ENCODE data around the gene LBHD2. TPM values are rescaled to one million over a fixed set of nuclear protein-coding genes. Genes with fewer than 3 reads are reported as not detected.
"Not testable (repeated sequence)": the region's sequence is repeated elsewhere in the genome, so short reads cannot be mapped to it uniquely, and the experiment has no call there.

Gene LBHD2
- total RNA-seq, 1 donor from 2014 or later = not detected

DNA sequence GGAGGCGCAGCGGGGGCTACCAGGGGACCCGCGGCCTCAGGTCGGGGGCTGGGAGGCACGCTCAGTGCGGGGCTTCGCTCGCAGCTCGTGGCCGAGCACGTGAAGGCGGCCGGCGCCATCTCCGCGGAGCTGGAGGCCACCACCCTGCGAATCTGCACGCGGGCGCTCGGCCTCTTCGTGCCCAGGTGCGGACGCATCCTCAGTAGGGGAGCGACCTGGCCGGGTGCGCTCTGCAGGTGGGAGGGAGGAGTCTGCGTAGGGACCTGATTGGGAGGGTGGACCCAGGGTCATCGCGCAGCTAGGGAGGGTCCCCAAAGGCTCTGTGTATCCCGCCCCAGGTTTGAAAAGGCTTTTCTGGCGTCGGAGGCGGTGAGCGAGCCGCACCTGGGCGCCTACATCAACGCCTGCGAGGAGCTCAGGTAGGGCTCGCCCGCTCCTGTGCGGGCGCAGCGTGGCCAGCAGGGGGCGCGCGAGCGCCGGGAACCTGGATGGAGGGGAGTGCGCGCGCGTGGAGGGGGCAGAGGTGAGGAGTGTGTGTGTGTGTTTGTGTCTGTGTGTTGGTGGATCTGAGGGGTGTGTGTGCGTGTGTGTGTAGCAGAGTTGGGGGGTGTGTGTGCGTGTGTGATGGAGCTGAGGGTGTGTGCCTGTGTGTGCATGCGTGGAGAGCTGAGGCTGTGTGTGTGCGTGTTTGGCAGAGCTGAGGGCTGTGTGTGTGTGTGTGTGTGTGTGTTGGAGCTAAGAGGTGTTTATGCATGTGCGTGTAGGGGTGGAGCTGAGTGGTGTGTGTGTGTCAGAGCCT is 20.8 kb downstream of the LBHD2 start:
- peak; percentile 60 for DNase-seq

DNA sequence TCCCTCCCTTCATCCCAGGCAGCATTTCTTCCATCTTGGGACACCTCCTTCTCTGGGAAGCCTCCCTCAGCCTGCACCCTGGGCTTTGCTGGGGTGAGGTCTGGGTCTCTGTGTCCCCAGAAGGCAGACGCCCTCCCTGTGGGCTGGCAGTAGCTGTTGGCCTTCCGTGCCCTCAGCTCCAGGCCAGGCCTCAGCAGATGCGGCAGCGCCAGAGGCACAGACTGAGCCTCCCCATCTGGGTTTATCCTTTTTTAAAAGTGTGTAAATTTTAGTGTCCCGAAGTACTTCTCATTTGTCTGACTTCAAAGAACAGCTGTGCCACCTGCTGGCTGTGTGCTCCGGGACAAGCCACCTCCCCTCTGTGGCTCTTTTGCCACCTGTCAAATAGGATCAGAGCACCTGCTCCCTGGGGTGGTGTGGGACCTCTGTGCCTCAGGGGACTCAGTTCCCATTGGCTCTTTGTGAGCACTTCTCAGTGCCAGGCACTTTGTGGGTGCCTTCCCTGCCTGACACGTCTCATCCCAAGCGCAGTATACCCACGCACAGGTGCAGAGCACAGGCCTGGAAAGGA is 21.7 kb downstream of the LBHD2 start:
- no peak for DNase-seq

DNA sequence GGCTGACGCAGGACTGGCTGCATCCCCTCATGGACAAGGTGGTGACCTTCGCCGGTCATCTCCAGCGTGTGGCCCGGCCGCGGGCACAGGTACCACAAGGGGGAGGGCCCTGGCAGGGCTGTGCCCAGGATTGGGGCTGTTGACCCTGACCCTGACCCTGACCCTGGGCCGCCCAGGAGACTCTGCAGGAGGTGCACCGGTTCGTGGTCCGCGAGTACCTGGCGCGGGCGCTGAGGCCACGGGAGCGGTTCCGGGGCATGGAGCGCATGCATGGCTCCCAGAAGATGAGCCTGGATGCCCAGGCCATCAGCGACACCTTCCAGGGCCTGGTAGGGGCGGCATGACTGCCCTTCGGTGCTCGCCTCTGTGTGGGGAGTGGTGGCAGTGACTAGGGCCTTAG is 23.4 kb downstream of the LBHD2 start:
- no peak for DNase-seq

DNA sequence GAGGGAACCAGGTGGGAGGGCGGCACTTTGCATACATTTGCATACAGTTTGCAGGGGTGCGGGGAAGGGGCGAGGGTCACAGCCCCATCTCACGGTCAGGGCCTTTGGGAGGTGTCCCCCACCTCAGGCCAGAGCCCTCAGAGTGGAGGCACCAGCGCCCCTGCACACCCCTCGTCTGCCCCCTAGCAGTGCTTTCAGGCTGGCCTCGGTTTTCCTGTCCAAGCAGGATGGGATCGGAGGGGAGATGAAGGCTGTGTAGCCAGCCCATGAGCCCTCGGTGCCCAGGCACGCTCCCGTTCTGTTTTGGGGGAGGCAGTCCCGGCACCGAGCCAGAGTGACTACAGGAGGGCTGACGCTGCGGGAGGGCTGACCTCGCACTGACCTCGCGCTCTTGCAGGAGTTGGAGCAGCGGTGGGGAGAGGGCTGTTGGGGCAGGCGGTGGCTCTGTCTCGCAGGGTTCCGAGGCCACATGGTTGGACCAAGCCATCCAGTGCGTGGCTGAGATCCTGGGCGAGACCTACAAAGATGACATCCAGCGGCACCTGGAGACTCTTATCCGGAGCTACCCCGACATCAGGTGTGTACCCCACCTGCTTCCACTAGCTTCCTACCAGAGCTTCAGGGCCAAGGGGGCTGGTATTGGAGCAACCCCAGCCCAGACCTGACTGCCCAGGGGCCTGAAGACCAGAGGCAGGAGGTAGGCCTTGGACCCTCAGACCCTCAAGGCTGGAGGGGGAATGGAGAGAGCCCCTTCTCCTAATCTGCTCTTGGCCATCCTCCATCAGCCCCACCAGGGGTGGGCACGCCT is 24.1 kb downstream of the LBHD2 start:
- DNase-seq = no peak

DNA sequence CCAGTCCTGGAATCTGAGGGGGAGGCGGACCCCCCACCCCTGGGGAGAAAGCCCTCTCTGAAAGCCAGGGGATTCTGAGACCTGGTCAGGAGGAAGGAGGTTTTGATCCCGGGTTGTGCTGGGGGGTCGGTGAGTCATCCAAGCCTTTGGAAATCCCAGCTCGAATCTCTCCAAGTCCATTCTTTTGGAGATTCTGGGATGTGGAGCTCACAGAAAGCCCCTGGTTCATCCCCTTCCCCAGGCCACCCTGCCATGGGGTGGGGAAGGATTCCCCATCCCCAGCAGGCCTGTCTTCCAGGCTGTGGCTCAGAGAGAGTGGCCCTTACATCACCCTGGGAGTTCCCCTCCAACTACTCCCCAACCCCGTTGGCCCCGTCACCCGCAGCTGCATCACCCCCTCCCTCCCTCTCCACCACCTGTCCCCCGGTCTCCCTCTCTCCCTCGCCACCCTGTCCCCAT is 24.8 kb downstream of the LBHD2 start:
- peak; percentile 28 for DNase-seq

DNA sequence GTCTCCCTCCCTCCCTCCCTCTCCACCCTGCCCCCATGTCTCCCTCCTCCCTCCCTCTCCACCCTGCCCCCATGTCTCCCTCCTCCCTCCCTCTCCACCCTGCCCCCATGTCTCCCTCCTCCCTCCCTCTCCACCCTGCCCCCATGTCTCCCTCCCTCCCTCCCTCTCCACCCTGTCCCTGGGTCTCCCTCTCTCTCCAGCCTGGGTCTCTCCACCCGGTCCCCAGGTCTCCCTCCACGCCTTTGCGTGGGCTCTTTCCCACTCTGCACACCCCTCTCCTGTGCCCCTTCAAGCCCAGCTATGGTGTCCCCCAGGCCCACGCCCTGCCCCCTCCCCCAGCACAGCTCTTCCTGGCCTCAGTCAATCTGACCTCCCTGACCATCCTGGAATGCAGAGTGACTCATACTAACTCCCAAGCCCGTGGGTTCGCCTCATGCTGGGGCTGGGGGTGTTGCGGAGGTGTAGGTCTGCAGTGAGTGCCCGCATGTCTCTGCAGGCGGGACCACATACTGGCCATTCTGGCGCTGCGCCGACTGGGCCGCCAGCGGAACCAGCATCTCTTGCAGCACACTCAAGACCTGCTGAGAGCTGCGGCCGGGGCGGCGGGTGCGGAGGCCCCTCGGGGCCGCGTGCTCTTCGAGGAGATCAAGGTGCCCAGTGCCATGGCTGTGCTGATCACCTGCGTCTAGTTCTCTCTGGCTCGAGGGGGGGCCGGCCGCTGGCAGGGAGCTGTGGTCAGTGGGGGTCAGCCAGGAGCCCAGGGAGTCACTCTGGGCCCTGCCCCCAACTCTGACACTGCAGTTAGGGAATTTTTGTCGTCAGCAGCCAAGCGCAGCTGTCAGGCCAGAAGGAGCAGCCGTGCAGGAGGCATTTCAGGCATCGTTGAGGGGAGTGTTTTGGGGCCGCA is 25.8 kb downstream of the LBHD2 start:
- peak; percentile 69 for DNase-seq

DNA sequence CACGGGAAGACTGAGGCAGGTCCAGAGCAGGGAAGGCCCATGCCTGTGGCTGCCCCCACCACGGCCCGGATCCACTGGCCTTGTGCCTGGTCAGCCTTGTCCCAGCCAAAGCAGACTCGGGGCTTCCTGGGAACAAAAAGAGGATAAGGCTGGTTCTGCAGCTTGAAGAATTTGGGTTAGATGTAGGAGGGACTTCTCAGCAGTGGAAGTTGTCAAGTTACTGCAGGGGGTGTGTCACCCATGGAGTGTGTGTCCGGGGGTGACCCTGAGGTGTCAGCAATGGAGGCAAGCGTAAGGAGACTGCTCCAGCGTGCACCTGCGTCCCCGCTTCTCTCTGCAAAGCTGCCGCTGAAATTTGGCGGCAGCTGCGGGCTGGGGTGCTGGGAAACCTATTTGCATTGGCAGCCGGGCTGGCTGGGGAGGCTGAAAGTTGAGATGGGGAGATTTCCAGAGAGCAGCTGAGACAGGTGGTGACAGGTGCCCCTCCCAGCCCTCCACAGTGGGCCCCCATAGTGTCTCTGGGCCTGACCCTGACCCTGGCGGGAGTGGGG is 26.7 kb downstream of the LBHD2 start:
- no peak for DNase-seq

DNA sequence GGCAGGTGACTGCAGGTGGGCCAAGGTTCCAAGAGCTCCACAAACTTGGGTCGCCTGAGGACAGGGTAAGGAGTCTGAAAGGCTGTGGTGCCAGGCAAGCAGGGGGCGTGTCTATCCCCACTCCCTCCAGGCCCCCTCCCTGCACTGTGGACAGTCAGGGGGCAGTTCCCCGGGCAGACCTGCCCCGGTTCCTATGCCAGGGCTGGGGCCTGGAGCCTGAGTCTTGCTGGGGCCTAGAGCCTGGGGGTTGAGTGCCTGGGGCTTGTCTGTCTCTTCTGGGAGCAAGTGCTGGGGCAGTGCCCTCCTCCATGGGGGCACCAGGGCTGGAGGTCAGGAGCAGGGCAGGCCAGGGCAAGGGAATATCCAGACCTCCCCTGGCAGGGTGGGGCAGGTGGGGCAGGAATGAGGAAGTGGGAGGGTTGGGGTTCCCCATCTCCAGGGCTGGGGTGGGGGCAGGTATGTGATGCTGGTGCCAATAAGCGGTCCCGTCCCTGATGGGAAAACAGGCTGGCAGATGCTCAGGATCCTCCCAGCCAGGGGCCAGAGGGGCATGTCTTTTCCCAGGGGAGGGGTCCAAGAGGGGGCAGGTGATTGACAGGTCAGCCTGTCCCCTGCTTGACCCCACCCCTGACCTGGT is 27.3 kb downstream of the LBHD2 start:
- DNase-seq = no peak

DNA sequence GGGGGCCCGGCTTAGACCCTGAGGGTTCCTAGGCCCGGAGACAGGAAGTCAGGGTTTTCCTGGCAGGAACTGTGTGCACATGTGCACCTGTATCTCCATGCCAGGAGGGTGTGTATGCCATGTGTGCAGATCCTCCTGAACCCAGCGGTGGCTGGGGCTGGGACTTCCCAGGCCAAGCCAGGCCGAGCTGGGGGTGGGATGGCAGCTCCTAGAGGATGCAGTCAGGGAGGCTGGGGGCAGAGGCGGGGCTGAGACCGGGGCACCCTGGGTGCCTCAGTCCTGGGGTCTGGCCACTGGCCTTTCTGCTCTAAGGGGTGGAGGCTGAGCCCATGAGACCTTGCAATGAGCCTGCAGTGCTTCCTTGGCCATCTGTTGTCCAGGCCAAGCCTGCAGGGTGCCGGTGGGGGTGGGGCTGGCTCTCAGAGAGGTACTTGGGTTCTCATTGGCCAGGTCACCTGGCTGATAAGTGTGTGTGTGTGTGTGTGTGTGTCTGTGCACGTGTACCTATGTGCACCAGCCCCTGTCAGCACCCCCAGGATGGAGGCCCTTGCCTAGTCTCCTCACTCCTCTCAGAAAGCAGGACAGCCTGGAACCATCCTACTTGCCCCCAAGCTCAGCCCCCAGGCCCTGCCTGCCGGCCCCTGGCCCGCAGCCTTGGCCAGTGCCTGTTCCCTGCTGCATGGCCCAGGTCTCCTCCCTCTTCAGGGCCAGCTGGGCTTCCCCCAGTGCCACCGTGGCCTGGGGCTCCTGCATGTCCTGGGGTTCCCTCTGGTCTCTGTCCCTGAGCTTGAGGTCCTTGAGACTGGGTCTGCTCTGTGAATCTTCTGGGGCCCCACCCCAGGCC is 28.6 kb downstream of the LBHD2 start:
- peak; percentile 25 for DNase-seq

DNA sequence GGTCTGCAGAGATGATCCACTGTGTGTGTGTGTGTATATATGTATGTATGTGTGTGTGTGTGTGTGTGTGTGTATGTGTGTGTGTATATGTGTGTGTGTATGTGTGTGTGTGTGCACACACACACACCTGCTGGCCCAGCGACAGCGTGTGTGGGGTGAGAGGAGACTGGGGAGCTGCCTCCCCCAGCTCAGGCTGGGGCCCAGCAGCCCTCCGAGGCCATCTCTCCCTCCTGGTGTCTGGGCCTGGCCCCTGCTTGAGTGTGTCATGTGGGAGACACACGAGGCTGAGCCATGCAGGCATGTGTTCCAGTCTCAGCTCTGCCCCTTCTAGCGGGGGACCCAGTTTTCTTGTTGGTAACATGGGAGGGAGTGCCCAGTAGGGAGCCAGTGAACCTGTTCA is 29.3 kb downstream of the LBHD2 start:
- no peak for DNase-seq

DNA sequence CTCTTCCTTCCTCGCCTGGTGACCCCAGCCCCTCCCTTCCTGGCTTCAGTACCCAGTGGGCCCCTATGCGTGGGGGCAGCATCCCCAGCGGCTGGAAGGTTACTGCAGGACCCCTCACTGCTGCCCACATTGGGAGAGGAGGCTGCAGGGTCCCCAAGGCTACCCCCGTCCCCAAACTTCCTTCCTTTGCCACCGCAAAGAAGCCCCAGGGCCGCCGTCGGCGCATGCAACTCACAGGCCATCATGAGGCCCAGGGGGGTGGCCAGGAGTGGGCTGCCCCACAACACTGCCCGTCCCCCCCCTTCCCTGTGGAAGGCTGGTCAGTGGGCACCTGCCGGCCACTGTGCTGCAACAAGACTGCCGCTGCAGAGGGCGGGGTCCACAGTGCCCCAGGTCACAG is 29.8 kb downstream of the LBHD2 start:
- no peak for DNase-seq

DNA sequence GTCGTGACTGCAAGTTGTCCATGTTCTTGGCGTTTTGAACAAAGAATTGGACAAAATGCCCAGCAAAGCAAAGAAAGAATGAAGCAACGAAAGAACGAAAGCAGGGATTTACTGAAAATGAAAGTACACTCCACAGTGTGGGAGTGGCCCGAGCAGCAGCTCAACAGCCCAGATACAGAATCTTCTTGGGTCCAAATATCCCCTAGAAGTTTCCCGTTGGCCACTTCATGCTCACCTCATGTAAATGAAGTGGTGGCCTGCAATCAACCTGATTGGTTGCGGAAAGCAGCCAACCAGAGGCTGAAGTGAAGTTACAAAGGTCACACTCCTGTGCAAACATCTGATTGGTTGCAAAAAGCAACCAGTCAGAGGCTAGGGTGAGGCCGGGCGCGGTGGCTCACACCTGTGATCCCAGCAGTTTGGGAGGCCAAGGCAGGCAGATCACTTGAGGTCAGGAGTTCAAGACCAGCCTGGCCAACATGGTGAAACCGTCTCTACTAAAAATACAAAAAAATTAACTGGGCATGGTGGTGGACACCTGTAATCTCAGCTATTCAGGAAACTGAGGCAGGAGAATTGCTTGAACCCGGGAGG is 31.2 kb downstream of the LBHD2 start:
- DNase-seq = not testable (repeated sequence)

DNA sequence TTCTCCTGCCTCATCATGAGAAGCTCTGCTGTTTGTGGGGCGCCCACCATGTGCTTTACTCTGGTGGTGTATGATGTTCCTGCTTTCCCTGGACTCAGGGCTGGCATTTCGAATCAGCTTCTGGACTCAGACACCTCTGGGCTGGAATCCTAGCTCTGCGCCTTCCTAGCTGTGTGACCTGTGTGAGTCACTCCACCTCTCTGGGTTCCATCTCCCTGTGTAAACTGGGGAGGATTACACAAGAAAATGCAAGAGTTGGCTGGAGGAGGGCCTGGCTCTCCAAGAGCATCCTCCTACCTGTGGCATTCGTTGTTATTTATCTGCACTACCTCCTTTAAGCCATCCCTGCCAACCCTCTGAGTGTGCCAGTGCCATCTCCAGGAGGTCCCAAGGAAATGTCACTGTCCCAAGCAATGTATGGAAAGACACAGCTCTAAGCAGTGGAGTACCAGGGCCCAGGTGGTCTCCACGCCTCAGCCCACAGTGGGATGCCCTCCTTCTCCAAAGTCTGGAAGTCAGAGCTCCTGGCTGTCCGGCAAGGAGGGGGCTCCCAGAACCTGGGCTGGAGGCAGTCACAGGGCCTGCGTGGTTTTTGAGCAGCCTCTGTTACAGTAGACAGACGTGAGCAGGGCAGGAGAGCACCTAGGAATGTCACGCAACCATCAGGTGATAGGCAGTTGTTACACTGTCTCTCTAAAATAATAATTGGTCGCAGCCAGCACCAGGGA is 32.0 kb downstream of the LBHD2 start:
- no peak for DNase-seq

DNA sequence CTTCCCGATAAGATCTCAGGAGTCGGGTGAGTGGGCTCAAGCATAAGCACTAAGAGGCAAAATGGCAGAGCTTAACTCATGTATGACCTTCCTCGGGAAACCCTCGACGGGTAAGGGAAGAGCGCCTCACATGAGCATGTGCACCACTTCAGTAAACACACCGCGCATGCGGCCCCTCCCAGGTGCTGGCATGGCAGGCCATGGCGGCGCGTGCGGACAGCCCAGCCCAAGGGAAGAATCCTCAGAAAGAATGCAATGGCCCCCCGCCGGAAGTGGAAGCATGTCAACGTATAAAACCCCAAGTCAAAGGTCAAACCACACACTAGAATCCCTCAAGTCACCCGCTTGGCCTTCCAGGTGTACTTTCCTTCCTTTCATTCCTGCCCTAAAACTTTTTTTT is 32.6 kb downstream of the LBHD2 start:
- no peak for DNase-seq

DNA sequence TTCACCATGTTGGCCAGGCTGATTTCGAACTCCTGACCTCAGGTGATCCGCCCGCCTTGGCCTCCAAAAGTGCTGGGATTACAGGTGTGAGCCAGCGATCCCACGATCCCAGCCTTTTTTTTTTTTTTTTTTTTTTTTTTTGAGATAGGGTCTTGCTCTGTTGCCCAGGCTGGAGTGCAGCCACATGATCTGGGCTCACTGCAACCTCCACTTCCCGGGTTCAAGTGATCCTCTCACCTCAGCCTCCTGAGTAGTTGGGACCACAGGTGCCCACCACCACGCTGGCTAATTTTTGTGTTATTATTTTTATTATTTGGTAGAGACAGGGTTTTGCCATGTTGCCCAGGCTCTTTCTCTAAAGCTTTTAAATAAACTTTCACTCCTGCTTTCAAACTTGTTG is 33.5 kb downstream of the LBHD2 start:
- not testable (repeated sequence) for DNase-seq

DNA sequence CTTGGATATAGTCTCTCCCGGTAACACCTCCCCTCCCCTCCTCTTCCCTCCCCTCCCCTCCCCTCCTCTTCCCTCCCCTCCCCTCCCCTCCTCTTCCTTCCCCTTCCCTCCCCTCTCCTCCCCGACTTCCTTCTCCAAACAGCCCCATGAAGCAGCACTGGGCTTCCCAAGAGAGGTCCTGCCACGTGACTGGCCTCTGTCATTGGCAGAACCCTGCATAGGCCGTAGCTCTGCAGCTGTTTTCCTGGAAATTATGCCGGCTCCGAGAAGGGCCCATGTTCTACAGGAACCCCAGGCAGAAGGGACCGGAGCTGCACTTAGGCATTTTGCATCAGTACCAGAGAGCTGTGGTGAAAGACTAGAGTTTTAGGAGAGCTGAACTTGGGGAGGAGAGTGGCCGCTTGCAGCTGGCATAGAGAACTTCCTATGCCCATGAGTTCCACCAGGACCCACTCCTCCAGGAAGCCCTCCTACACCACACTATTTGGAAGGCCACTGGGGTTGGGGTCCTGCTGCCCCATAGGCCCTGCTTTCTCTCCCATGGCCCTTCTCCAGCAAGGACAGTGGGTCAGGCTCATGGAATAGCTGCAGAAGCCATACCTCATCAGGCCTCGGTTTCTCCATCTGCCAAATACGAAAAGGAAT is 34.1 kb downstream of the LBHD2 start:
- peak; percentile 66 for DNase-seq

DNA sequence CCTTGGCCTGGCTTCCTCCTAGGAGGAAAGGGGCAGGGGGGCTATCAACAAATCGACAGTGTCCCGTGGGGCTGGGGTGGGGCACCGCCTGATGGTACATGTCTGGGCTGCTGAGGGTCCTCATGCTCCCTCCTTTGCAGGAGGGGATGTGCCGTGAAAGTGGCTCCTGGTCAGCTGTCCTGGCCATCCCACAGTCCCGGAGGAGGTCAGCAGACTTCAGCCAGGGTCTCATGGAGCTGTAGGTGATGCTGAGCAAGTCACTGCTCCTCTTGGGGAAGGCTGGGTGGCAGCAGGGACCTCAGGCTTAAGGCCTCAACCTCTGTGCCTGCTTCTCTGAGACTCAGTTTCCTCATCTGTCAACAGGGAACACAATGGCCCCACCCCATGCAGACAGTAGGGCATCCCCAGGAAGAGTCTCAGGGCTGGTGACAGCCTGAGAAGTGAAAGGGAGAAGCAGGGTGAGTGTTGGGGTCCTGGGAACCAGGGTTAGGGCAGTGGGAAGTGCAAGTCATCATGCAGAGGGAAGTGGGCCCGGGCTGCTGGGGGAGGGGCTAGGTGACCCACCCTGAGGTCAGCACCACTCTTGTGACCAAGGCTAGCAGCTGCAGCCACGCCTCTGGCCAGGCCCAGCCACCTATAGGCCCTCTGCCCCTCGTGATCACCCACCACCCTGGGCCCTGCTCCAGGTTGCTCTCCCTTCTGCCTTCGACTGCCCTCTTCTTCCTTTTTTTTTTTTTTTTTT is 34.8 kb downstream of the LBHD2 start:
- no peak for DNase-seq

DNA sequence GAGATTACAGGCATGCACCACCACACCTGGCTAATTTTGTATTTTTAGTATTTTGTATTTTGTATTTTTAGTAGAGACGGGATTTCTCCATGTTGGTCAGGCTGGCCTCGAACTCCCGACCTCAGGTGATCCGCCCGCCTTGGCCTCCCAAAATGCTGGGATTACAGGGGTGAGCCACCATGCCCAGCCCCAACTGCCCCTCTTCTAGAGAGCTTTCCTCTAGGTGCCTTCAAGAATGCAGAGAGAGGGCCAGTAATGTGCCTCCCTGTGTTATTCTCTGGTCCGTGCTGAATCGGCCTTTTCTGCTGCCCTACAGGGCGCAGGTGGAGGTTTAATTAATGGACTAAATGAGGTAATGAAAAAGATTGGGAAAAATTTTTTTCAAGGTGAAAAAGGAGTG is 35.5 kb downstream of the LBHD2 start:
- DNase-seq = not testable (repeated sequence)

All from dermis blood vessel endothelial cell (primary cell).